DMS153 treated with DMSO at 0.1 percent for 48 hours (cell line): ENCODE data around the gene LHX1.

Experiments
- DNase-seq: peaks from one replicate; lab custom pipeline; 2025; ENCODE audit not compliant: unreplicated experiment; lab: John Stamatoyannopoulos, UW

Gene LHX1

GRCh38 chr17:36951084-36951789, 14.0 kb downstream of the LHX1 start:
- DNase-seq = no peak

GRCh38 chr17:36971508-36971907, 34.2 kb downstream of the LHX1 start:
- no peak for DNase-seq

DNA sequence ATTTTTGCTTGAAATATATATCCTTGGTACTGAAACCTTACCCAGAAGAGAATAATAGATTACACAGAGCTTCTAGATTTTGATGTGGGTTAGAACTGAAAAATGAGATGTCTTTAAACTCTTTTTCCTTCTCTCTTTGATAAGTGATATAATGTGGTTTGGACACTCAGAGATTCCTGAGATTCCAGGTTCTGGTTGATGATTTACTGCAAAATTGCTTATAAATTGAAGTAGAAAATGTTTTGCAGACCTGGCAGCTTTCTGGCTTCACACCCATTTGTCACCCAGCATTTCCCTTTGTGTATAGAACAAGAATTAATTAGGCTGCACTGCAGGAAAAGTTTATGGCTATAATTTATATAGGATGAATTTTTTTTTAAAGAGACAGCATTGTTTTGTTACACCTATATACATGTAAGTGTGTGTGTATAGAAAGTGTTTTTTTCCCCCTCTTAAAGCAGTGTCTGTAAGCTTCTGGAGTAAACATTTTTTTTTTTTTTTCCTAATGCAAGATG, 35.0 kb downstream of the LHX1 start:
- no peak for DNase-seq

- no peak for DNase-seq
These were observed 35.6 kb downstream of the LHX1 start for GRCh38 chr17:36972905-36973304.

GRCh38 chr17:36975922-36976515, 38.7 kb downstream of the LHX1 start:
- DNase-seq = no peak

DNA sequence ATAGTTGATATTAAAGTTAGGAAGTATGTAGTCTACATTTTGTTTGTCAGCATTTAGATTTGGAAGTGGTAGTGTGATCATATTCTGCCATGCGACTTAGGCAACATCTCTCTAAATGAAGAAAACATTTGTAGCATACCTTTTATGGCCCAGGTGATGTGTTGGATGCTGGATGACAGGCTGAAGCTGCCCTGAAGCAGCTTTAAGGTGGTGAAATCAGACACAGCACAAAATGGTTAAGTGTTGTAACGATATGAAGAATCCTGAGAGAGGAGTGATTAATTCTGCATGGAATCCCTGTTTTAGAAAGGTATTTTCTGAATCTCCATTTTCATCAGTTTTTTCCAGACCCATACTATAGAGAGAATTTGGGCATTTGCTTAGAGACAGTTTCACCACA, 39.8 kb downstream of the LHX1 start:
- no peak for DNase-seq

DNA sequence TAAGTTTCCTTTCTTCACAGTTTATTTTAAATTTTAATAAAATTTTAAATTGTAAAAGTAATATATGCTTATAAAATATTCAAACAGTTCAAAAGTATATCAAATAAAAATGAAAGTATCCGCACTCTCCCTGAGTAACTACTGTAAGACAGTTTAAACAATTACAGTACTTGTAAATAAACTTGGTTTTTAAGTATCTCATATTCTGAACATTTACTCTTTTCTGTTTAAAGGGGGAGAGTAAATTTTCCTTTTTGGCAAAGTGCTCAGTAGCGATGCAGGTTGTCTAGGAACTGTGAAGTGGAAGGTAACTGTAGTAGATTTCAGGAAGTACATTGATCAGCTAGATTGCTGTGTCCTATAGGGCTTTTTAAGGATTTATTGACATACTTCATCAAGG, 40.3 kb downstream of the LHX1 start:
- no peak for DNase-seq

- no peak for DNase-seq
These were observed 41.7 kb downstream of the LHX1 start for GRCh38 chr17:36978810-36979564.

DNA sequence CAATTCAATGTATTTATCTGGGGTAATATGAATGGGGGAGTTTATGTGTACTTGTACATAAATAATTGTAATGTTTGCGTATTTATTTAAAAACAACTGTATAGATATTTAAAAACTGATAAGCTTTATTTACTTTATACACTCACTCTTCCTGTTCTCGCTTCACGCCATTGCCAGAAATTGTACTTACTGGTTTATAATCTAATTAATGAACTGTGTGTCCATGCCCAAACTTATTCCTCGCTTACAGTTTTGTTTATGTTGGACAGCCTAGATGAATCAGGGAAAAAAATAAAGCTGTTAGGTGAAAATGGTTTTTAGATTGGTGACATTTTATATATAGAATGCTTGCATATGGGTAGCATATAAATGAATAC, 42.3 kb downstream of the LHX1 start:
- DNase-seq = no peak

DNA sequence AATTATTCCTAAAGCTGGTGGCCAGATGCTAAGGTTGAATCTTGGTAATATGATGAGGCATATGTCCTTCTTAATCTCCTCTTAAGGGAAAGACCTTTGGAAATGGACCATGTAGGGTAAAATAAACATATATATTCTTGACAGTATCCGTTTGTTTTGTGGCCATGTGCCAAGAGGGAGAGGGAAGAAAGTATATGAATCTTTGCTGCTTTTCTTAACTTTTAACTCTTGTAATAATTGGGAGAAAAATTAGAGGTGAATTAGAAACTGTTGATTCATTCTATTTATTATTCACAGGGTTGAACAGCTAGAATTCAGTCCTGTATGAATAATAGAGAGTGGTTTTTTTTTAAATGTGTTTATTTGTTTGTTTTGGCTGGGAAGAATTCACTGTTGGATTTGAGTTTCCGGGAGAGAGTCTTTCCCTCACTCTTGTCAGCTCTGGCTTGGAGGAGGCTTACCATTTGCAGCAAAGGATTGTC, 43.0 kb downstream of the LHX1 start:
- no peak for DNase-seq

DNA sequence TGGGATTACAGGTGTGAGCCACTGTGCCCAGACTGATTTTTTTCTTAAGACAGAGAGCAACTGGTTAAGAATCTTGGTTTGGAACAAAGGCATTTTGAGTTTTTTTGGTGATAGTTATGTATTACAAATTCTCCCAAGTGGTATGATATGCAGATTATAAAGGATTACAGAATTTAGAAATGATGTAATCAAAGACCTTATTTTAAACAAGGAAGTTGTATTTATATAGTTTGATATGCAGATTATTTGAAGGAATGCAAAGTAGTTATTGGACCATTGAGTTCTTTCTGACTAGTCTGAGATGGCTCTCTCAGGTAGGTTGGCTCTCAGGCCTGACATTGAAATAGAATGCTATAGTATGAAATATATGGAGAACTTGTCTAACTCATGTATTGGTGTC, 46.3 kb downstream of the LHX1 start:
- DNase-seq = no peak

DNA sequence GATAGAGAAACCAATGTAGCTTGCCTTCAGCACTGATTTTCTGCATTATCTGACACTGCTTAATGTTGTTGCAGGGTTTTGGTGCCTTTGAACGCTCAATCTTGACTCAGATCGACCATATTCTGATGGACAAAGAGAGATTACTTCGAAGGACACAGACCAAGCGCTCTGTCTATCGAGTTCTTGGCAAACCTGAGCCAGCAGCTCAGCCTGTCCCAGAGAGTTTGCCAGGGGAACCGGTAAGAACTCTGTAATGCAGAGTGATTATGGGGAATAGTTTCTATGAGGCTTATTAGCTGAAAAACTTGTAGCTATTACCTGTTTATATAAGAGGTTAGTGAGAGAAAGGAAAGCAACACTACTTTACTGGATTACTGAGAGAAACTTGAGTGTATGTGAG, 51.9 kb downstream of the LHX1 start:
- no peak for DNase-seq

GRCh38 chr17:36992701-36993100, 55.4 kb downstream of the LHX1 start:
- DNase-seq = no peak

DNA sequence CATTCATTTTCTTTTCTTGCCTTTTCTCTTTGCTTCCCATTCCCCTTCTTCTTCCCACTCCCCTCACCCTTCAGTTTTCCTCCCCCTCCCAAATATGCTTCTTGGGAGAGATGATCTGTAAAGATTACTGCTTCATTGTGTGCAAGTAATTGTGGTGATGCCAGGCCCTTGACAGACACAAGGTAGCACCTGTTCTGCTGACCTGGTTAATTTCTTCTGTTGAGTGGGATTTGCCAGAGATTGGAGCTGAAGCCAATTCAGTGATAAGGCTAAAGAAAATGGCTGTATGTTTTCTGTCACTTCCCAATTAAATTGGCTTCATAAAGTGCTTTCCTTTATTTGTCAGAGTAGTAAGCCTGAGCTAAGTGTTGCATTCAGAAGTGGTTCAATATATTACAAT, 56.0 kb downstream of the LHX1 start:
- no peak for DNase-seq
